Transverse colon (tissue), 4 donors: ENCODE results near the gene CDH13. TPM values are rescaled to one million over a fixed set of nuclear protein-coding genes. Genes with fewer than 3 reads are reported as not detected.

Source experiments
- DNase-seq: peaks from one replicate; pipeline ENCODE4 v3.0.0-alpha.2; 2019
- H3K27ac ChIP-seq, 4 donors: fragments of 200-600 bp; sonication (generic); 2 replicates each; pipeline ENCODE4 v1.5.1; 2016 to 2018; ENCODE audit warnings: inconsistent platforms in 4 of 4
- H3K27me3 ChIP-seq: fragments of 200-600 bp; sonication (generic); 2 replicates; pipeline ENCODE4 v1.5.1; 2017; ENCODE audit warnings: inconsistent platforms
- H3K36me3 ChIP-seq, 4 donors: fragments of 200-600 bp; sonication (generic); 2 replicates each; pipeline ENCODE4 v1.5.1; 2017 to 2019; ENCODE audit warnings: inconsistent platforms in 4 of 4
- H3K4me1 ChIP-seq, 4 donors: fragments of 200-600 bp; sonication (generic); 2 replicates each; pipeline ENCODE4 v1.5.1; 2017 to 2020; ENCODE audit warnings: inconsistent platforms in 4 of 4
- H3K4me3 ChIP-seq, 4 donors: fragments of 200-600 bp; sonication (generic); 1 replicate in 1 of 4; 2 replicates in 3 of 4; pipeline versions ENCODE4 v1.5.1 to v1.6.1; 2017 to 2019; ENCODE audit warnings: inconsistent platforms in 4 of 4
- H3K9me3 ChIP-seq, 2 donors: fragments of 200-600 bp; sonication (generic); 2 replicates each; pipeline ENCODE4 v1.5.1; 2017 to 2019; ENCODE audit warnings: inconsistent platforms in 2 of 2
- CTCF ChIP-seq, 5 experiments: fragments of 200-600 bp in 3 of 5; fragments of 450-650 bp in 2 of 5; sonication (generic) in 3 of 5; IDR thresholded peaks; 1 replicate in 2 of 5; 2 replicates in 3 of 5; pipeline ENCODE4 v1.5.1; 2016 to 2017; ENCODE audit warnings: antibody characterized with exemption in 5 of 5, inconsistent platforms in 3 of 5, mild to moderate bottlenecking in 2 of 5, moderate library complexity in 1 of 5
- EP300 ChIP-seq: sonication (generic); formaldehyde crosslinking; IDR thresholded peaks from one replicate; pipeline ENCODE4 v1.6.1; 2017; ENCODE audit warnings: antibody characterized with exemption, low read depth
- POLR2A ChIP-seq: fragments of 450-650 bp; IDR thresholded peaks from one replicate; pipeline ENCODE4 v1.6.1; 2016; ENCODE audit warnings: antibody characterized with exemption, mild to moderate bottlenecking, moderate library complexity
- POLR2AphosphoS5 ChIP-seq, 3 donors: sonication (generic); formaldehyde crosslinking; IDR thresholded peaks; one replicate each; pipeline ENCODE4 v1.6.1; 2016; ENCODE audit warnings: antibody characterized with exemption in 3 of 3
- WGBS, 2 donors: methylation state at CpG; one replicate each; pipeline ENCODE4 v1.1.5; 2018; ENCODE audit warnings: low coverage in 1 of 2; 5-methylcytosine and 5-hydroxymethylcytosine counted together
- in situ Hi-C, 4 donors: fragments of 200-750 bp; cut with MboI; loops; one replicate each; pipeline versions ENCODE4 v1.15.0 to v1.15.1; 2017; ENCODE audit warnings: low sequenced_read_pairs in 3 of 4, low pct_ligation_motif_present in 1 of 4, low pct_unique_long_range_greater_than_20kb in 1 of 4
- intact Hi-C: fragments of 100-400 bp; cut with DNase I; formaldehyde crosslinking; loops from one replicate; pipeline ENCODE4 v1.15.1; 2023; ENCODE audit warnings: low total_unique reads
- total RNA-seq, 4 donors: library from RNA; depleted of rRNA; stranded (reverse); fragments of >200 nt; gene quantifications; one replicate each; pipeline ENCODE4 v1.1.0, GENCODE V29; 2016

The CDH13 gene
- total RNA-seq, 4 donors from 2014 or later: 3.8 to 28.1 (median 5.8) TPM

- no peaks in the 10 kb centered on the region for H3K27me3 ChIP-seq
- in situ Hi-C loops: no loop called here
- intact Hi-C loops: no loop called here
- H3K36me3 ChIP-seq: no peaks in the 10 kb centered on the region
- DNase-seq: no peak
- WGBS, 2 donors: 60 to 70% methylated on average over 2 of the region's 2 CpGs
- no peaks in the 10 kb centered on the region for H3K9me3 ChIP-seq
- no peak overlapping the region for H3K4me3 ChIP-seq
- H3K27ac ChIP-seq: no peak overlapping the region
- TF ChIP-seq EP300 (no peak), CTCF (IDR thresholded peaks at IDR 0.05) (no peak), POLR2A (no peak), POLR2AphosphoS5 (IDR thresholded peaks at IDR 0.05) (no peak)
- H3K4me1 ChIP-seq: no peaks in the 10 kb centered on the region
These were observed 642.8 kb downstream of the CDH13 start for GRCh38 chr16:83269541-83269940.

GRCh38 chr16:83270061-83270460 lies 643.3 kb downstream of the CDH13 start:
- Histone ChIP-seq H3K27me3 (no peaks in the 10 kb centered on the region), H3K4me1 (no peaks in the 10 kb centered on the region), H3K27ac (no peak overlapping the region), H3K36me3 (no peaks in the 10 kb centered on the region), H3K4me3 (no peak overlapping the region), H3K9me3 (no peaks in the 10 kb centered on the region)
- intact Hi-C loops (no loop called here), in situ Hi-C loops (no loop called here)
- 55 to 65% methylated on average over 4 of the region's 4 CpGs for WGBS, 2 donors
- TF ChIP-seq CTCF (IDR thresholded peaks at IDR 0.05) (no peak), EP300 (no peak), POLR2A (no peak), POLR2AphosphoS5 (IDR thresholded peaks at IDR 0.05) (no peak)
- DNase-seq: no peak

- no peaks in the 10 kb centered on the region for H3K4me1 ChIP-seq
- 32 to 46% methylated on average over 3 of the region's 3 CpGs for WGBS, 2 donors
- TF ChIP-seq EP300 (no peak), POLR2AphosphoS5 (IDR thresholded peaks at IDR 0.05) (no peak), POLR2A (no peak), CTCF (IDR thresholded peaks at IDR 0.05) (no peak)
- intact Hi-C loops: no loop called here
- in situ Hi-C loops: no loop called here
- H3K4me3 ChIP-seq: no peak overlapping the region
- DNase-seq: no peak
- no peaks in the 10 kb centered on the region for H3K36me3 ChIP-seq
- no peaks in the 10 kb centered on the region for H3K9me3 ChIP-seq
- no peaks in the 10 kb centered on the region for H3K27me3 ChIP-seq
- H3K27ac ChIP-seq: no peak overlapping the region
These were observed 643.9 kb downstream of the CDH13 start for GRCh38 chr16:83270640-83271039.

- Histone ChIP-seq H3K27ac (no peak overlapping the region), H3K4me3 (no peak overlapping the region), H3K4me1 (no peaks in the 10 kb centered on the region), H3K9me3 (no peaks in the 10 kb centered on the region), H3K27me3 (no peaks in the 10 kb centered on the region), H3K36me3 (no peaks in the 10 kb centered on the region)
- in situ Hi-C loops: no loop called here
- DNase-seq: no peak
- TF ChIP-seq CTCF (IDR thresholded peaks at IDR 0.05) (no peak), POLR2AphosphoS5 (IDR thresholded peaks at IDR 0.05) (no peak), POLR2A (no peak), EP300 (no peak)
- 0 to 27% methylated on average over 1 to 2 of the region's 2 CpGs for WGBS, 2 donors
- intact Hi-C loops: no loop called here
These were observed 644.4 kb downstream of the CDH13 start for GRCh38 chr16:83271123-83271522.
